Cardiac muscle cell (in vitro differentiated cells and primary cell): Measurements from ENCODE around the gene STX8. TPM values are rescaled to one million over a fixed set of nuclear protein-coding genes. Genes with fewer than 3 reads are reported as not detected.

Experiments
- DNase-seq, 2 donors: peaks; one replicate each; pipeline versions ENCODE4 v3.0.0 to v3.0.0-alpha.2; 2010 to 2017; ENCODE audit warnings: low read depth in 1 of 2, low spot score in 1 of 2
- H3K27ac ChIP-seq: fragments of 200-600 bp; sonication (generic); 2 replicates; pipeline ENCODE4 v1.5.1; 2016
- H3K27me3 ChIP-seq: fragments of 200-600 bp; sonication (generic); 2 replicates; pipeline ENCODE4 v1.6.0; 2016; ENCODE audit warnings: control low read depth
- H3K36me3 ChIP-seq: fragments of 200-600 bp; sonication (generic); 2 replicates; pipeline ENCODE4 v1.5.1; 2016; ENCODE audit warnings: control low read depth
- H3K4me1 ChIP-seq: fragments of 200-600 bp; sonication (generic); 2 replicates; pipeline ENCODE4 v1.8.1; 2017; ENCODE audit warnings: low read depth, mild to moderate bottlenecking, mixed run types
- H3K4me3 ChIP-seq: fragments of 200-600 bp; sonication (generic); 2 replicates; pipeline ENCODE4 v1.5.1; 2016; ENCODE audit warnings: mild to moderate bottlenecking
- H3K9me3 ChIP-seq: fragments of 200-600 bp; sonication (generic); 2 replicates; pipeline ENCODE4 v1.5.1; 2017; ENCODE audit warnings: low read depth, mild to moderate bottlenecking, control low read depth
- CTCF ChIP-seq: IDR thresholded peaks from 2 replicates; pipeline ENCODE4 v1.5.1; 2012; ENCODE audit warnings: low read depth, mild to moderate bottlenecking, low read length
- polyA plus RNA-seq: library from polyadenylated mRNA; unstranded; fragments of >200 nt; fragmentation: Nextera tagmentation; extraction: Ambion mirVana; gene quantifications from 2 replicates; pipeline ENCODE4 v1.2.1, GENCODE V29; 2016
- total RNA-seq: library from RNA; depleted of rRNA; stranded (reverse); fragments of >200 nt; gene quantifications from 2 replicates; pipeline ENCODE4 v1.2.3, GENCODE V29; 2016

STX8 gene
- total and polyA plus RNA-seq, 2 experiments from 2014 or later, result 46.9 to 95.2 TPM

- Histone ChIP-seq H3K36me3 (no peaks in the 10 kb centered on the region), H3K4me1 (no peaks in the 10 kb centered on the region), H3K9me3 (no peaks in the 10 kb centered on the region), H3K4me3 (no peak overlapping the region), H3K27me3 (no peaks in the 10 kb centered on the region), H3K27ac (no peak overlapping the region)
- DNase-seq, result no peak
- no peak for TF ChIP-seq CTCF
Observed at GRCh38 chr17:9432134-9432885, 143.3 kb downstream of the STX8 start.

DNA sequence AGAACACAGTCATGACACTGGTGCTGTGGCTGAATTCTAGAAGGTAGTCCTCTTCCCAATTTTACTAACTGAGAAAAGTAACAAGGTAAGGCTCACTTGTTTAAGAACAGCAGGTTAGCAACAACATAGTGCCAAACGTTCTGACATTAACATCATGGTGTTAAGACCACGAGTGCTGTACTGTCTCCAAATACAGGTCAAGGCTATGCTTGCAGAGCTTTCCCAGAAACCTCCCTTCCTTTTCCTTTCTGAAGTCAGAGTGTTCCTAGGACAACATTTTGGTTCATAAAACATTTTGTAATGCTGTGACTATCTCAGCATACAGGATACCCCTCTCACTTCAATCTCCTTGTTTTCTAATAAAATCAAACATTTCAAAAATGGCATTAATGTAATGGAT lies 144.0 kb downstream of the STX8 start:
- H3K27ac ChIP-seq, result no peak overlapping the region
- no peak for TF ChIP-seq CTCF
- no peak for DNase-seq

DNA sequence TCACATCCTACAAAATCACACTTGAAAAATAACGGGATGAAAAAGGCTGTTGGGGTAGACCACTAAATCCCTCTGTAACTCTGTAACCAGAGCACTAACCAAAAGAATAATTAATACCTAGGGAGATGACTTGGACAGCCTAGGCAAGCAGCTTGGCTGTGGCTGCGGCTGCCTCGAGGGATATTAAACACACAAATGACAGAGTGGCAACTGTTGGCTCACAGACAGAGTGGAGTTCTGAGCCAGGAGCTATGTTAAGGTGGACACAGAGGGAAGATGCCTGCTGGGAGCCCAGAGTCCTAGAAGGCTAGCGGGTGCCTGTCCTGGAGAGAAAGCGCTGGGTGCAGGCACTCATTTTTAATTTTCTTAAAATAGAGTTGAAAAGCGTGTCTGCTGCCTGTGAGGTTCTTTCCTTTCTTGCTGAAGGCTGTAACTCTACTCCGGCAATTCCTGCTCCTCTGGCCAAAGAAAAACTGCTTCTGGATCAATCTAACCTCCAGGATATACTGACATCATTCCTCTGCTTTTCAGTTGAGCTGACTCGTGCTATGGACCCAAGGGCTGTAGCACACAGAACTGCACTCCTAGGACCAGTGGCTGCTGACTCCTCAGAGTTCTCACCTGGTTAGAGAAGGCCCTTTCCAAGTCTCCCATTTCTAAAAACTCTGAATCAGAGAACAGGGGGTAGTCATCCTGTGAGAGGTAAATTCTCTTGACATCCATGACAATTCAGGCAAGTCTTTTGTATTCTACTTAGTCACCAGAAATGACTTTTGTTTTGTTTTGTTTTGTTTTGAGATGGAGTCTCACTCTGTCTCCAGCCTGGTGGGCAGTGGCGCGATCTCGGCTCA lies 147.9 kb downstream of the STX8 start:
- Histone ChIP-seq H3K27me3 (no peaks in the 10 kb centered on the region), H3K4me1 (no peaks in the 10 kb centered on the region), H3K36me3 (no peaks in the 10 kb centered on the region), H3K9me3 (no peaks in the 10 kb centered on the region), H3K27ac (no peak overlapping the region), H3K4me3 (no peak overlapping the region)
- DNase-seq, result no peak
- no peak for TF ChIP-seq CTCF

More for the DNA sequence above, 144.0 kb downstream of the STX8 start:
- H3K4me3 ChIP-seq, result no peak overlapping the region
- no peaks in the 10 kb centered on the region for H3K4me1 ChIP-seq
- no peaks in the 10 kb centered on the region for H3K27me3 ChIP-seq
- H3K9me3 ChIP-seq, result no peaks in the 10 kb centered on the region
- no peaks in the 10 kb centered on the region for H3K36me3 ChIP-seq

- no peaks in the 10 kb centered on the region for H3K27me3 ChIP-seq
- no peaks in the 10 kb centered on the region for H3K9me3 ChIP-seq
- H3K4me1 ChIP-seq, result no peaks in the 10 kb centered on the region
- H3K4me3 ChIP-seq, result no peak overlapping the region
- H3K27ac ChIP-seq, result no peak overlapping the region
- no peak for TF ChIP-seq CTCF
- DNase-seq, result no peak
- no peaks in the 10 kb centered on the region for H3K36me3 ChIP-seq
Observed at GRCh38 chr17:9424071-9424640, 151.5 kb downstream of the STX8 start.

- no peak for DNase-seq
- Histone ChIP-seq H3K9me3 (no peaks in the 10 kb centered on the region), H3K4me3 (no peak overlapping the region), H3K36me3 (no peaks in the 10 kb centered on the region), H3K4me1 (no peaks in the 10 kb centered on the region), H3K27ac (no peak overlapping the region), H3K27me3 (no peaks in the 10 kb centered on the region)
- no peak for TF ChIP-seq CTCF
Observed at GRCh38 chr17:9421525-9421924, 154.1 kb downstream of the STX8 start.
